K562 (cell line): ENCODE results near the gene RNH1. TPM values are rescaled to one million over a fixed set of nuclear protein-coding genes. Genes with fewer than 3 reads are reported as not detected.

Experiments used
- ATF6 ChIP-seq: sonication (generic); formaldehyde crosslinking; IDR thresholded peaks from 2 replicates; pipeline ENCODE4 v1.4.0; 2020; ENCODE audit warnings: mild to moderate bottlenecking, missing genetic modification reagents
- CREB1 ChIP-seq, 2 experiments: sonication (generic) in 1 of 2; formaldehyde crosslinking in 1 of 2; IDR thresholded peaks; 2 replicates each; pipeline versions ENCODE4 v1.6.1 to v1.8.0; 2012 to 2022; ENCODE audit warnings: inconsistent platforms in 1 of 2, mild to moderate bottlenecking in 1 of 2, missing genetic modification reagents in 1 of 2, moderate library complexity in 1 of 2
- HDGF ChIP-seq: fragments of 450-650 bp; IDR thresholded peaks from 2 replicates; pipeline ENCODE4 v1.6.1; 2016
- HEY1 ChIP-seq: fragments of 250-450 bp; sonication (Bioruptor Pico); IDR thresholded peaks from 2 replicates; pipeline ENCODE4 v1.5.0; 2020; ENCODE audit warnings: mild to moderate bottlenecking, moderate library complexity, borderline replicate concordance
- HLTF ChIP-seq: fragments of 450-650 bp; IDR thresholded peaks from 2 replicates; pipeline ENCODE4 v1.6.1; 2016
- HMGN3 ChIP-seq: IDR thresholded peaks from 2 replicates; pipeline ENCODE4 v1.6.1; 2011; ENCODE audit warnings: borderline replicate concordance, low read depth, mild to moderate bottlenecking, mixed read lengths, low read length; ENCODE audit not compliant: insufficient read length; ENCODE audit errors: extremely low read depth
- HNRNPH1 ChIP-seq: fragments of 200-400 bp; formaldehyde crosslinking; optimal IDR thresholded peaks from 2 replicates; pipeline ENCODE3; 2017; ENCODE audit warnings: low read depth, mild to moderate bottlenecking, low read length, moderate library complexity
- IRF2 ChIP-seq: sonication (generic); formaldehyde crosslinking; IDR thresholded peaks from 2 replicates; pipeline ENCODE4 v1.8.1; 2022; ENCODE audit warnings: mild to moderate bottlenecking, missing genetic modification reagents
- KLF10 ChIP-seq: fragments of 250-450 bp; sonication (Bioruptor Pico); IDR thresholded peaks from 2 replicates; pipeline ENCODE4 v1.6.1; 2021; ENCODE audit warnings: matching md5 sums
- RHOXF2B ChIP-seq: fragments of 250-450 bp; sonication (Bioruptor Pico); conservative IDR thresholded peaks from 2 replicates; pipeline ENCODE4 v1.5.1; 2021
- RUNX1 ChIP-seq: sonication (generic); IDR thresholded peaks from 2 replicates; pipeline ENCODE4 v1.6.1; 2016; ENCODE audit warnings: antibody characterized with exemption, low read depth
- SRF ChIP-seq, 2 experiments: fragments of 250-450, 450-650 bp in 1 of 2; sonication (Bioruptor Pico) in 1 of 2; sonication (generic) in 1 of 2; formaldehyde crosslinking; IDR thresholded peaks; 2 replicates each; pipeline versions ENCODE4 v1.5.0 to v1.5.1; 2020 to 2022; ENCODE audit warnings: mild to moderate bottlenecking in 1 of 2, missing genetic modification reagents in 1 of 2
- TAF9B ChIP-seq: fragments of 450-650 bp; IDR thresholded peaks from 2 replicates; pipeline ENCODE4 v1.6.1; 2018; ENCODE audit warnings: mild to moderate bottlenecking; ENCODE audit not compliant: partially characterized antibody
- ZNF583 ChIP-seq: fragments of 250-450 bp; sonication (Bioruptor Pico); IDR thresholded peaks from 2 replicates; pipeline ENCODE4 v1.4.0; 2020
- ZNF785 ChIP-seq: fragments of 250-450 bp; sonication (Bioruptor Pico); IDR thresholded peaks from 2 replicates; pipeline ENCODE4 v1.4.0; 2020; ENCODE audit warnings: mild to moderate bottlenecking
- polyA plus RNA-seq, 8 experiments: library from polyadenylated mRNA; depleted of rRNA in 4 of 8; stranded (reverse) in 5 of 8; unstranded in 3 of 8; fragments of >200 nt; fragmentation: Nextera tagmentation in 2 of 8; fragmentation: Illumina TruSeq in 1 of 8; extraction: Ambion mirVana in 2 of 8; extraction: Trizol in 1 of 8; gene quantifications; 2 replicates each; pipeline versions ENCODE4 v1.2.1 to v1.2.3, GENCODE V29; 2011 to 2014; ENCODE audit warnings: inconsistent platforms in 1 of 8, missing spikeins in 1 of 8
- total RNA-seq, 7 experiments: library from RNA; depleted of rRNA in 6 of 7; stranded (reverse); fragments of >200 nt in 6 of 7; fragmentation: Illumina TruSeq in 2 of 7; extraction: Trizol in 2 of 7; gene quantifications; 2 replicates each; pipeline versions ENCODE4 v1.2.1 to v1.2.3, GENCODE V29; 2011 to 2021; ENCODE audit warnings: low replicate concordance in 1 of 7
- TF ChIP-seq, protein P1 (sequence below): sonication (generic); formaldehyde crosslinking; IDR thresholded peaks from 2 replicates; pipeline ENCODE4 v1.8.0; 2022; ENCODE audit warnings: mild to moderate bottlenecking, missing genetic modification reagents
- TF ChIP-seq, protein P2 (sequence below), 2 experiments: fragments of 150-350 bp in 1 of 2; IDR thresholded peaks; 2 replicates each; pipeline ENCODE4 v1.6.1; 2012 to 2016; ENCODE audit warnings: low read depth in 2 of 2, low read length in 2 of 2, mild to moderate bottlenecking in 1 of 2, moderate library complexity in 1 of 2
- TF ChIP-seq, protein P3 (sequence below): IDR thresholded peaks from 2 replicates; pipeline ENCODE4 v1.6.1; 2016; ENCODE audit warnings: missing genetic modification characterization, missing compliant biosample characterization

Gene RNH1
- total and polyA plus RNA-seq, 9 of the 15 experiments (the other 6 are each of a cell fraction or from before 2014, with no cell fraction given): 2.5 to 160 (median 44.3) TPM

GRCh38 chr11:506238-506994, 626 bp downstream of the RNH1 start (continued):
- peak; percentile 68; the same call in 1 of the 2 replicates for TF ChIP-seq ATF6 (CRISPR knock-in tag)
- TF ChIP-seq TAF9B: peak; percentile 52
- no peak for TF ChIP-seq KLF10 (CRISPR knock-in tag)
- TF ChIP-seq, protein P1, sequence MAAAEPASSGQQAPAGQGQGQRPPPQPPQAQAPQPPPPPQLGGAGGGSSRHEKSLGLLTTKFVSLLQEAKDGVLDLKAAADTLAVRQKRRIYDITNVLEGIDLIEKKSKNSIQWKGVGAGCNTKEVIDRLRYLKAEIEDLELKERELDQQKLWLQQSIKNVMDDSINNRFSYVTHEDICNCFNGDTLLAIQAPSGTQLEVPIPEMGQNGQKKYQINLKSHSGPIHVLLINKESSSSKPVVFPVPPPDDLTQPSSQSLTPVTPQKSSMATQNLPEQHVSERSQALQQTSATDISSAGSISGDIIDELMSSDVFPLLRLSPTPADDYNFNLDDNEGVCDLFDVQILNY: no peak
- no peak for TF ChIP-seq HDGF
- TF ChIP-seq HLTF: no peak
- TF ChIP-seq RUNX1: no peak
- no peak for TF ChIP-seq HEY1 (CRISPR knock-in tag)
- TF ChIP-seq ZNF583 (CRISPR knock-in tag): 0 out of 2 replicates have a peak, but pooled peaks have one; percentile 35
- no peak for TF ChIP-seq HNRNPH1
- TF ChIP-seq IRF2 (CRISPR knock-in tag): no peak
- no peak for TF ChIP-seq ZNF785 (CRISPR knock-in tag)
- peak; percentile 0 for TF ChIP-seq HMGN3
- peak in 1 of 2 experiments; percentile 96; a peak in 3 of 4 replicates for TF ChIP-seq SRF (CRISPR knock-in tag; IDR thresholded peaks at IDR 0.05)
- TF ChIP-seq, protein P2, sequence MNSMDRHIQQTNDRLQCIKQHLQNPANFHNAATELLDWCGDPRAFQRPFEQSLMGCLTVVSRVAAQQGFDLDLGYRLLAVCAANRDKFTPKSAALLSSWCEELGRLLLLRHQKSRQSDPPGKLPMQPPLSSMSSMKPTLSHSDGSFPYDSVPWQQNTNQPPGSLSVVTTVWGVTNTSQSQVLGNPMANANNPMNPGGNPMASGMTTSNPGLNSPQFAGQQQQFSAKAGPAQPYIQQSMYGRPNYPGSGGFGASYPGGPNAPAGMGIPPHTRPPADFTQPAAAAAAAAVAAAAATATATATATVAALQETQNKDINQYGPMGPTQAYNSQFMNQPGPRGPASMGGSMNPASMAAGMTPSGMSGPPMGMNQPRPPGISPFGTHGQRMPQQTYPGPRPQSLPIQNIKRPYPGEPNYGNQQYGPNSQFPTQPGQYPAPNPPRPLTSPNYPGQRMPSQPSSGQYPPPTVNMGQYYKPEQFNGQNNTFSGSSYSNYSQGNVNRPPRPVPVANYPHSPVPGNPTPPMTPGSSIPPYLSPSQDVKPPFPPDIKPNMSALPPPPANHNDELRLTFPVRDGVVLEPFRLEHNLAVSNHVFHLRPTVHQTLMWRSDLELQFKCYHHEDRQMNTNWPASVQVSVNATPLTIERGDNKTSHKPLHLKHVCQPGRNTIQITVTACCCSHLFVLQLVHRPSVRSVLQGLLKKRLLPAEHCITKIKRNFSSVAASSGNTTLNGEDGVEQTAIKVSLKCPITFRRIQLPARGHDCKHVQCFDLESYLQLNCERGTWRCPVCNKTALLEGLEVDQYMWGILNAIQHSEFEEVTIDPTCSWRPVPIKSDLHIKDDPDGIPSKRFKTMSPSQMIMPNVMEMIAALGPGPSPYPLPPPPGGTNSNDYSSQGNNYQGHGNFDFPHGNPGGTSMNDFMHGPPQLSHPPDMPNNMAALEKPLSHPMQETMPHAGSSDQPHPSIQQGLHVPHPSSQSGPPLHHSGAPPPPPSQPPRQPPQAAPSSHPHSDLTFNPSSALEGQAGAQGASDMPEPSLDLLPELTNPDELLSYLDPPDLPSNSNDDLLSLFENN (IDR thresholded peaks at IDR 0.05; ENCODE audit: low read depth in 2 of 2, low read length in 2 of 2): no peak
- TF ChIP-seq CREB1 (IDR thresholded peaks at IDR 0.05): peak; percentile 98
- TF ChIP-seq CREB1 (CRISPR knock-in tag; IDR thresholded peaks at IDR 0.05): peak; percentile 97
- TF ChIP-seq, protein P3, sequence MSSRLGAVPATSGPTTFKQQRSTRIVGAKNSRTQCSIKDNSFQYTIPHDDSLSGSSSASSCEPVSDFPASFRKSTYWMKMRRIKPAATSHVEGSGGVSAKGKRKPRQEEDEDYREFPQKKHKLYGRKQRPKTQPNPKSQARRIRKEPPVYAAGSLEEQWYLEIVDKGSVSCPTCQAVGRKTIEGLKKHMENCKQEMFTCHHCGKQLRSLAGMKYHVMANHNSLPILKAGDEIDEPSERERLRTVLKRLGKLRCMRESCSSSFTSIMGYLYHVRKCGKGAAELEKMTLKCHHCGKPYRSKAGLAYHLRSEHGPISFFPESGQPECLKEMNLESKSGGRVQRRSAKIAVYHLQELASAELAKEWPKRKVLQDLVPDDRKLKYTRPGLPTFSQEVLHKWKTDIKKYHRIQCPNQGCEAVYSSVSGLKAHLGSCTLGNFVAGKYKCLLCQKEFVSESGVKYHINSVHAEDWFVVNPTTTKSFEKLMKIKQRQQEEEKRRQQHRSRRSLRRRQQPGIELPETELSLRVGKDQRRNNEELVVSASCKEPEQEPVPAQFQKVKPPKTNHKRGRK (tag): no peak
- no peak for TF ChIP-seq RHOXF2B (CRISPR knock-in tag)
